Mucosa of descending colon (tissue), 3 donors: ENCODE measurements around the gene AKAP13. TPM values are rescaled to one million over a fixed set of nuclear protein-coding genes. Genes with fewer than 3 reads are reported as not detected.

Source experiments
- ATAC-seq: fragments of 200-7000 bp; cut with Tn5 transposase; one replicate; pipeline ENCODE4 v1.9.1; 2020; ENCODE audit warnings: mild to moderate bottlenecking, moderate library complexity
- DNase-seq, 3 donors: peaks; one replicate each; pipeline ENCODE4 v3.0.0-alpha.2; 2020
- H3K36me3 ChIP-seq: fragments of 200-600 bp; one replicate; pipeline ENCODE4 v1.8.0; 2021; ENCODE audit warnings: low read depth, mild to moderate bottlenecking
- H3K4me1 ChIP-seq: fragments of 200-600 bp; one replicate; pipeline ENCODE4 v1.8.0; 2021; ENCODE audit warnings: low read depth, mild to moderate bottlenecking
- H3K4me3 ChIP-seq: fragments of 200-600 bp; one replicate; pipeline ENCODE4 v1.8.0; 2021; ENCODE audit warnings: mild to moderate bottlenecking
- H3K9me3 ChIP-seq: fragments of 200-600 bp; one replicate; pipeline ENCODE4 v1.8.0; 2021; ENCODE audit warnings: mild to moderate bottlenecking
- CTCF ChIP-seq: fragments of 200-600 bp; IDR thresholded peaks from one replicate; pipeline ENCODE4 v1.8.0; 2022; ENCODE audit warnings: antibody characterized with exemption, mild to moderate bottlenecking
- intact Hi-C, 2 donors: fragments of 100-400 bp; cut with DNase I in 1 of 2; cut with micrococcal nuclease in 1 of 2; formaldehyde crosslinking; loops; one replicate each; pipeline versions ENCODE4 v1.11.0 to v1.11.1; 2022; cut with DNase I, micrococcal nuclease
- total RNA-seq, 3 donors: library from RNA; stranded (reverse); fragmentation: NEBNext Ultra II Directional in 2 of 3; extraction: Animal tissue kit (Norgen Biotek cat#: 25700) in 2 of 3; gene quantifications; one replicate each; pipeline versions ENCODE4 v1.2.1 to v1.2.4, GENCODE V29; 2021 to 2023
- donor health status: DM: no; HTN: no; CAD: no; lungs with moderate emphysema.
- donor health status: DM: no; HTN: no; CAD: no.
- donor health status: DM: no; HTN: yes; CAD: no.

Gene AKAP13
- total RNA-seq, 3 donors from 2014 or later: 141 to 173 (median 150) TPM

GRCh38 chr15:85423256-85423655, 42.9 kb downstream of the AKAP13 start:
- intact Hi-C loops: no loop called here
- H3K36me3 ChIP-seq: no peaks in the 10 kb centered on the region
- DNase-seq (no peak), ATAC-seq (no peak)
- H3K9me3 ChIP-seq: no peaks in the 10 kb centered on the region
- H3K4me1 ChIP-seq: peaks cover 19% of the 10 kb centered on the region
- TF ChIP-seq CTCF: no peak
- H3K4me3 ChIP-seq: no peak overlapping the region

- ATAC-seq: no peak
- Histone ChIP-seq H3K4me1 (peaks cover 26% of the 10 kb centered on the region), H3K9me3 (no peaks in the 10 kb centered on the region), H3K4me3 (no peak overlapping the region), H3K36me3 (no peaks in the 10 kb centered on the region)
- DNase-seq: no peak
- intact Hi-C loops: no loop called here
- no peak for TF ChIP-seq CTCF
Measured at GRCh38 chr15:85424154-85424553, 43.8 kb downstream of the AKAP13 start.

- no peaks in the 10 kb centered on the region for H3K36me3 ChIP-seq
- no peak overlapping the region for H3K4me3 ChIP-seq
- no peak for DNase-seq
- TF ChIP-seq CTCF: no peak
- no peaks in the 10 kb centered on the region for H3K9me3 ChIP-seq
- H3K4me1 ChIP-seq: peaks cover 19% of the 10 kb centered on the region
- no peak for ATAC-seq
- intact Hi-C loops: no loop called here
Measured at GRCh38 chr15:85426481-85426880, 46.1 kb downstream of the AKAP13 start.

GRCh38 chr15:85427286-85428028, 47.1 kb downstream of the AKAP13 start:
- DNase-seq (peak in 1 of 3 donors; percentile 46), ATAC-seq (peak; percentile 98)
- H3K4me1 ChIP-seq: peaks cover 15% of the 10 kb centered on the region
- intact Hi-C loops: no loop called here
- no peaks in the 10 kb centered on the region for H3K36me3 ChIP-seq
- no peak overlapping the region for H3K4me3 ChIP-seq
- no peak for TF ChIP-seq CTCF
- H3K9me3 ChIP-seq: no peaks in the 10 kb centered on the region

- no peak for TF ChIP-seq CTCF
- Histone ChIP-seq H3K4me1 (peaks cover 18% of the 10 kb centered on the region), H3K36me3 (no peaks in the 10 kb centered on the region), H3K9me3 (no peaks in the 10 kb centered on the region), H3K4me3 (no peak overlapping the region)
- ATAC-seq: no peak
- DNase-seq: no peak
- intact Hi-C loops: no loop called here
Measured at GRCh38 chr15:85429522-85429921, 49.1 kb downstream of the AKAP13 start.
